ENCODE data around the gene ADAMTS12. TPM values are rescaled to one million over a fixed set of nuclear protein-coding genes. Genes with fewer than 3 reads are reported as not detected.
A peak's percentile ranks its signal among the peaks of the same experiment; 100 is the strongest.

ADAMTS12 gene
- 2.1 TPM for total RNA-seq
- long read RNA-seq = 0 reads

GRCh38 chr5:33891788-33892619 is at the start of gene ADAMTS12:
ADAMTS12 (minus strand) TSS chr5:33891990; CDS start chr5:33891856, 134 bp downstream.
- DNase-seq (ENCODE audit: missing footprints) (peak; percentile 81), ATAC-seq (peak; percentile 70)
- intact Hi-C loops (cut with DNase I) = no loop called here

GRCh38 chr5:33941090-33941489 is 49.3 kb upstream of the ADAMTS12 start:
- ATAC-seq (no peak), DNase-seq (ENCODE audit: missing footprints) (no peak)
- intact Hi-C loops (cut with DNase I) = no loop called here

GRCh38 chr5:33939556-33940262 is 47.9 kb upstream of the ADAMTS12 start:
- DNase-seq (ENCODE audit: missing footprints) (no peak), ATAC-seq (no peak)
- intact Hi-C loops (cut with DNase I) = no loop called here

GRCh38 chr5:33938881-33939280 is 47.1 kb upstream of the ADAMTS12 start:
- DNase-seq (ENCODE audit: missing footprints) (no peak), ATAC-seq (no peak)
- intact Hi-C loops (cut with DNase I) = no loop called here

GRCh38 chr5:33938507-33938796 is 46.7 kb upstream of the ADAMTS12 start:
- DNase-seq (ENCODE audit: missing footprints) (no peak), ATAC-seq (no peak)
- intact Hi-C loops (cut with DNase I) = no loop called here

GRCh38 chr5:33937707-33938506 is 46.1 kb upstream of the ADAMTS12 start:
- DNase-seq (ENCODE audit: missing footprints) (no peak), ATAC-seq (no peak)
- intact Hi-C loops (cut with DNase I) = no loop called here

- no peak for DNase-seq (ENCODE audit: missing footprints)
- intact Hi-C loops (cut with DNase I) = no loop called here
Observed at GRCh38 chr5:33937017-33937706, 45.4 kb upstream of the ADAMTS12 start.

GRCh38 chr5:33936381-33937016 is 44.7 kb upstream of the ADAMTS12 start, which contains the start of gene RXFP3:
RXFP3 (plus strand) TSS chr5:33936386; CDS start chr5:33936741, 355 bp downstream.
- DNase-seq (ENCODE audit: missing footprints) = no peak
- intact Hi-C loops (cut with DNase I) = no loop called here
- peak; percentile 29 for ATAC-seq

More at GRCh38 chr5:33937017-33937706, 45.4 kb upstream of the ADAMTS12 start:
- no peak for ATAC-seq

GRCh38 chr5:33936004-33936380 is 44.2 kb upstream of the ADAMTS12 start:
- ATAC-seq (peak; percentile 83), DNase-seq (ENCODE audit: missing footprints) (peak; percentile 83)
- intact Hi-C loops (cut with DNase I) = no loop called here

- ATAC-seq (no peak), DNase-seq (ENCODE audit: missing footprints) (no peak)
- intact Hi-C loops (cut with DNase I) = loop anchor here (2.0 kb wide), 1 partner anchor 499 kb away; no protein-coding TSS in a partner anchor
Observed at GRCh38 chr5:33934176-33934575, 42.4 kb upstream of the ADAMTS12 start.

- ATAC-seq = no peak
- intact Hi-C loops (cut with DNase I) = loop anchor here (2.0 kb wide), 1 partner anchor 499 kb away; no protein-coding TSS in a partner anchor
- DNase-seq (ENCODE audit: missing footprints) = no peak
Observed at GRCh38 chr5:33933723-33934169, 42.0 kb upstream of the ADAMTS12 start.

GRCh38 chr5:33931136-33931535 is 39.3 kb upstream of the ADAMTS12 start:
- DNase-seq (ENCODE audit: missing footprints) = no peak
- intact Hi-C loops (cut with DNase I) = no loop called here
- no peak for ATAC-seq

GRCh38 chr5:33929925-33930690 is 38.3 kb upstream of the ADAMTS12 start:
- DNase-seq (ENCODE audit: missing footprints) (no peak), ATAC-seq (no peak)
- intact Hi-C loops (cut with DNase I) = no loop called here

- DNase-seq (ENCODE audit: missing footprints) = no peak
- ATAC-seq = no peak
- intact Hi-C loops (cut with DNase I) = no loop called here
Observed at GRCh38 chr5:33928283-33928682, 36.5 kb upstream of the ADAMTS12 start.

- no peak for ATAC-seq
- no peak for DNase-seq (ENCODE audit: missing footprints)
- intact Hi-C loops (cut with DNase I) = no loop called here
Observed at GRCh38 chr5:33927685-33928084, 35.9 kb upstream of the ADAMTS12 start.

GRCh38 chr5:33925278-33925677 is 33.5 kb upstream of the ADAMTS12 start:
- intact Hi-C loops (cut with DNase I) = no loop called here
- ATAC-seq = no peak
- DNase-seq (ENCODE audit: missing footprints) = no peak

GRCh38 chr5:33921002-33921401 is 29.2 kb upstream of the ADAMTS12 start:
- intact Hi-C loops (cut with DNase I) = no loop called here
- ATAC-seq = no peak

More at GRCh38 chr5:33921002-33921401, 29.2 kb upstream of the ADAMTS12 start:
- DNase-seq (ENCODE audit: missing footprints) = no peak

Data from Right ventricle myocardium inferior (tissue), 1 donor.